ENCODE results near the gene SPEF2. TPM values are rescaled to one million over a fixed set of nuclear protein-coding genes. Genes with fewer than 3 reads are reported as not detected.
A peak's percentile ranks its signal among the peaks of the same experiment; 100 is the strongest.

The SPEF2 gene
- total RNA-seq, 1 experiment from 2014 or later: 0.15 TPM

DNA sequence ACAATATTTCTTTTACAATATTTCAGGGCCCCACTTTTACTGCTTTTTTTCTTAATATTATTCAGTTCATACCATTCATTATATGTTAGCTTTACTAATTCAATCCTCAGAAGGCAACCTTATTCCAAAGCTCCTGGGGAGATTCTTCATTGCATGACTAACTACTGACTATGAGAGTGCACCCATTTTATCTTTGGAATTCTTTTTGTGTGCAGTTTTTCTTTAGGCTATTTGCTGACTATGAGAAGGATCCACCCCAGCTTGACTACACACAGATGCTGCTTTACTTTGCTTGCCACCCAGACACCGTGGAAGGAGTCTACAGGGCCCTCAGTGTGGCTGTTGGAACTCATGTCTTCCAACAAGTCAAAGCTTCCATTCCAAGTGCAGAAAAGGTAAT is 182.1 kb downstream of the SPEF2 start:
- H3K4me1 Mint-ChIP-seq: peaks cover 14% of the 10 kb centered on the region
- no peaks in the 10 kb centered on the region for H3K9me3 Mint-ChIP-seq
- H3K27ac Mint-ChIP-seq: no peak overlapping the region
- no peaks in the 10 kb centered on the region for H3K36me3 Mint-ChIP-seq
- CTCF ChIA-PET: no interaction called here
- H3K27me3 Mint-ChIP-seq (ENCODE audit: low read depth): peaks cover 3% of the 10 kb centered on the region; the same call in 1 of the 2 replicates
- no peak overlapping the region for H3K4me3 Mint-ChIP-seq
- DNase-seq (ENCODE audit: low spot score) (no peak), ATAC-seq (no peak)
- POLR2A ChIA-PET: no interaction called here
- TF ChIP-seq SMAD3 (CRISPR knock-in tag; IDR thresholded peaks at IDR 0.05; ENCODE audit: borderline replicate concordance): no peak
- TF ChIP-seq GTF2I (CRISPR knock-in tag; conservative IDR thresholded peaks at IDR 0.05): no peak
- no peak for TF ChIP-seq ZNF263 (CRISPR knock-in tag; IDR thresholded peaks at IDR 0.05; ENCODE audit: low read depth)
- no peak for TF ChIP-seq MYBL2 (CRISPR knock-in tag; IDR thresholded peaks at IDR 0.05)
- no peak for TF ChIP-seq RORB (CRISPR knock-in tag; IDR thresholded peaks at IDR 0.05)
- no peak for TF ChIP-seq GABPB1 (CRISPR knock-in tag; IDR thresholded peaks at IDR 0.05)
- TF ChIP-seq NFATC4 (CRISPR knock-in tag; IDR thresholded peaks at IDR 0.05): no peak
- TF ChIP-seq FOXK1 (CRISPR knock-in tag; IDR thresholded peaks at IDR 0.05): no peak
- TF ChIP-seq EMX1 (CRISPR knock-in tag; IDR thresholded peaks at IDR 0.05): no peak
- no peak for TF ChIP-seq TCF7 (CRISPR knock-in tag; IDR thresholded peaks at IDR 0.05; ENCODE audit: low read depth)
- TF ChIP-seq, protein P1, sequence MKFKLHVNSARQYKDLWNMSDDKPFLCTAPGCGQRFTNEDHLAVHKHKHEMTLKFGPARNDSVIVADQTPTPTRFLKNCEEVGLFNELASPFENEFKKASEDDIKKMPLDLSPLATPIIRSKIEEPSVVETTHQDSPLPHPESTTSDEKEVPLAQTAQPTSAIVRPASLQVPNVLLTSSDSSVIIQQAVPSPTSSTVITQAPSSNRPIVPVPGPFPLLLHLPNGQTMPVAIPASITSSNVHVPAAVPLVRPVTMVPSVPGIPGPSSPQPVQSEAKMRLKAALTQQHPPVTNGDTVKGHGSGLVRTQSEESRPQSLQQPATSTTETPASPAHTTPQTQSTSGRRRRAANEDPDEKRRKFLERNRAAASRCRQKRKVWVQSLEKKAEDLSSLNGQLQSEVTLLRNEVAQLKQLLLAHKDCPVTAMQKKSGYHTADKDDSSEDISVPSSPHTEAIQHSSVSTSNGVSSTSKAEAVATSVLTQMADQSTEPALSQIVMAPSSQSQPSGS (CRISPR knock-in tag; IDR thresholded peaks at IDR 0.05; ENCODE audit: borderline replicate concordance, low read depth): no peak
- TF ChIP-seq KAT7 (CRISPR knock-in tag; IDR thresholded peaks at IDR 0.05; ENCODE audit: borderline replicate concordance): no peak
- no peak for TF ChIP-seq ZNF671 (CRISPR knock-in tag; IDR thresholded peaks at IDR 0.05)
- no peak for TF ChIP-seq NFE2L1 (CRISPR knock-in tag; IDR thresholded peaks at IDR 0.05)

- CTCF ChIA-PET: interaction anchor here (1.5 kb wide), 1 partner anchor 23 kb away, joined by 3 read pairs; no protein-coding TSS in a partner anchor
Measured at GRCh38 chr5:35803191-35803651, 185.6 kb downstream of the SPEF2 start.

DNA sequence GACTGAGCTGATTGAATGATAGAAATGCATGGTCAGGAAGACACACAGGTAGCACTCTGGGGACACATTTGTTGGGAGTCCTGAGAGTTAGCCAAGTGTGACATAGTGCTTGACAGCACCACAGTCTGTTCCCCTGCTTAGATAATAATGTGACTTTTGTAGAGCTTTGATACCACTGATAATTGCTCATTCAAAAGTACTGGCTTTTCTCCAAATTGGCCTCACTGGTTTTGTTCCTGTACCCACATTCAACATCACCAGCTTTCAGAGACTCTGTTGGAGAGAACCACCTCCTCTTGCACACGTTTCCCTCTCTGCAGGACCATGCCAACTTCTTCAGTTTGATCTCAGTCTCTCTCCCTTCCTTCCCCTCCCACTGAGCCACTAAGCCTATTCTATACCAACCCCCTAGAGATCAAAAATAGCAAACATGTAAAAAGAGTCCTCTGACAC is 186.6 kb downstream of the SPEF2 start:
- no peaks in the 10 kb centered on the region for H3K36me3 Mint-ChIP-seq
- H3K27ac Mint-ChIP-seq: no peak overlapping the region
- no peak overlapping the region for H3K4me3 Mint-ChIP-seq
- H3K9me3 Mint-ChIP-seq: no peaks in the 10 kb centered on the region
- DNase-seq (ENCODE audit: low spot score) (no peak), ATAC-seq (no peak)
- POLR2A ChIA-PET: no interaction called here
- peaks cover 7% of the 10 kb centered on the region for H3K27me3 Mint-ChIP-seq (ENCODE audit: low read depth)
- 0 out of 2 replicates have a peak, but pooled peaks cover 4% of the 10 kb centered on the region for H3K4me1 Mint-ChIP-seq
- CTCF ChIA-PET: interaction anchor here (0.6 to 1.5 kb wide), 2 partner anchors 24 to 121 kb away, joined by 3 to 4 read pairs; no protein-coding TSS in a partner anchor
- TF ChIP-seq ZBTB21 (CRISPR knock-in tag; IDR thresholded peaks at IDR 0.05; ENCODE audit: borderline replicate concordance): no peak
- no peak for TF ChIP-seq ZNF232 (CRISPR knock-in tag; IDR thresholded peaks at IDR 0.05)
- no peak for TF ChIP-seq ZNF138 (CRISPR knock-in tag; conservative IDR thresholded peaks at IDR 0.05)
- TF ChIP-seq SOX15 (CRISPR knock-in tag; IDR thresholded peaks at IDR 0.05): no peak
- TF ChIP-seq JAZF1 (CRISPR knock-in tag; IDR thresholded peaks at IDR 0.05): no peak
- no peak for TF ChIP-seq ESRRA (CRISPR knock-in tag; IDR thresholded peaks at IDR 0.05; ENCODE audit: borderline replicate concordance)
- TF ChIP-seq, protein P2, sequence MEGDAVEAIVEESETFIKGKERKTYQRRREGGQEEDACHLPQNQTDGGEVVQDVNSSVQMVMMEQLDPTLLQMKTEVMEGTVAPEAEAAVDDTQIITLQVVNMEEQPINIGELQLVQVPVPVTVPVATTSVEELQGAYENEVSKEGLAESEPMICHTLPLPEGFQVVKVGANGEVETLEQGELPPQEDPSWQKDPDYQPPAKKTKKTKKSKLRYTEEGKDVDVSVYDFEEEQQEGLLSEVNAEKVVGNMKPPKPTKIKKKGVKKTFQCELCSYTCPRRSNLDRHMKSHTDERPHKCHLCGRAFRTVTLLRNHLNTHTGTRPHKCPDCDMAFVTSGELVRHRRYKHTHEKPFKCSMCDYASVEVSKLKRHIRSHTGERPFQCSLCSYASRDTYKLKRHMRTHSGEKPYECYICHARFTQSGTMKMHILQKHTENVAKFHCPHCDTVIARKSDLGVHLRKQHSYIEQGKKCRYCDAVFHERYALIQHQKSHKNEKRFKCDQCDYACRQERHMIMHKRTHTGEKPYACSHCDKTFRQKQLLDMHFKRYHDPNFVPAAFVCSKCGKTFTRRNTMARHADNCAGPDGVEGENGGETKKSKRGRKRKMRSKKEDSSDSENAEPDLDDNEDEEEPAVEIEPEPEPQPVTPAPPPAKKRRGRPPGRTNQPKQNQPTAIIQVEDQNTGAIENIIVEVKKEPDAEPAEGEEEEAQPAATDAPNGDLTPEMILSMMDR (IDR thresholded peaks at IDR 0.05): no peak
- no peak for TF ChIP-seq ZNF416 (CRISPR knock-in tag; IDR thresholded peaks at IDR 0.05)
- no peak for TF ChIP-seq FOXK1 (CRISPR knock-in tag; IDR thresholded peaks at IDR 0.05)
- TF ChIP-seq HMGA2 (CRISPR knock-in tag; IDR thresholded peaks at IDR 0.05): no peak
- TF ChIP-seq NR1H2 (CRISPR knock-in tag; IDR thresholded peaks at IDR 0.05): no peak
- TF ChIP-seq, protein P3, sequence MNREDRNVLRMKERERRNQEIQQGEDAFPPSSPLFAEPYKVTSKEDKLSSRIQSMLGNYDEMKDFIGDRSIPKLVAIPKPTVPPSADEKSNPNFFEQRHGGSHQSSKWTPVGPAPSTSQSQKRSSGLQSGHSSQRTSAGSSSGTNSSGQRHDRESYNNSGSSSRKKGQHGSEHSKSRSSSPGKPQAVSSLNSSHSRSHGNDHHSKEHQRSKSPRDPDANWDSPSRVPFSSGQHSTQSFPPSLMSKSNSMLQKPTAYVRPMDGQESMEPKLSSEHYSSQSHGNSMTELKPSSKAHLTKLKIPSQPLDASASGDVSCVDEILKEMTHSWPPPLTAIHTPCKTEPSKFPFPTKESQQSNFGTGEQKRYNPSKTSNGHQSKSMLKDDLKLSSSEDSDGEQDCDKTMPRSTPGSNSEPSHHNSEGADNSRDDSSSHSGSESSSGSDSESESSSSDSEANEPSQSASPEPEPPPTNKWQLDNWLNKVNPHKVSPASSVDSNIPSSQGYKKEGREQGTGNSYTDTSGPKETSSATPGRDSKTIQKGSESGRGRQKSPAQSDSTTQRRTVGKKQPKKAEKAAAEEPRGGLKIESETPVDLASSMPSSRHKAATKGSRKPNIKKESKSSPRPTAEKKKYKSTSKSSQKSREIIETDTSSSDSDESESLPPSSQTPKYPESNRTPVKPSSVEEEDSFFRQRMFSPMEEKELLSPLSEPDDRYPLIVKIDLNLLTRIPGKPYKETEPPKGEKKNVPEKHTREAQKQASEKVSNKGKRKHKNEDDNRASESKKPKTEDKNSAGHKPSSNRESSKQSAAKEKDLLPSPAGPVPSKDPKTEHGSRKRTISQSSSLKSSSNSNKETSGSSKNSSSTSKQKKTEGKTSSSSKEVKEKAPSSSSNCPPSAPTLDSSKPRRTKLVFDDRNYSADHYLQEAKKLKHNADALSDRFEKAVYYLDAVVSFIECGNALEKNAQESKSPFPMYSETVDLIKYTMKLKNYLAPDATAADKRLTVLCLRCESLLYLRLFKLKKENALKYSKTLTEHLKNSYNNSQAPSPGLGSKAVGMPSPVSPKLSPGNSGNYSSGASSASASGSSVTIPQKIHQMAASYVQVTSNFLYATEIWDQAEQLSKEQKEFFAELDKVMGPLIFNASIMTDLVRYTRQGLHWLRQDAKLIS (CRISPR knock-in tag; IDR thresholded peaks at IDR 0.05; ENCODE audit: borderline replicate concordance): no peak

More at GRCh38 chr5:35803191-35803651, 185.6 kb downstream of the SPEF2 start:
- Mint-ChIP-seq H3K4me3 (no peak overlapping the region), H3K36me3 (no peaks in the 10 kb centered on the region), H3K4me1 (0 out of 2 replicates have a peak, but pooled peaks cover 5% of the 10 kb centered on the region), H3K9me3 (no peaks in the 10 kb centered on the region), H3K27me3 (ENCODE audit: low read depth) (peaks cover 7% of the 10 kb centered on the region), H3K27ac (no peak overlapping the region)
- ATAC-seq: peak; percentile 93
- POLR2A ChIA-PET: no interaction called here
- TF ChIP-seq ELF4 (CRISPR knock-in tag; IDR thresholded peaks at IDR 0.05; ENCODE audit: low read depth) (no peak), FOXP1 (CRISPR knock-in tag; IDR thresholded peaks at IDR 0.05; ENCODE audit: borderline replicate concordance) (no peak), TEAD4 (CRISPR knock-in tag; IDR thresholded peaks at IDR 0.05) (no peak), ZBTB21 (CRISPR knock-in tag; IDR thresholded peaks at IDR 0.05; ENCODE audit: borderline replicate concordance) (no peak), ESRRA (CRISPR knock-in tag; IDR thresholded peaks at IDR 0.05; ENCODE audit: borderline replicate concordance) (no peak), SMAD3 (CRISPR knock-in tag; IDR thresholded peaks at IDR 0.05; ENCODE audit: borderline replicate concordance) (no peak), CREB1 (CRISPR knock-in tag; IDR thresholded peaks at IDR 0.05) (no peak), FOXJ3 (CRISPR knock-in tag; IDR thresholded peaks at IDR 0.05; ENCODE audit: borderline replicate concordance) (no peak), JUN (CRISPR knock-in tag; IDR thresholded peaks at IDR 0.05) (no peak)
- DNase-seq (ENCODE audit: low spot score): peak; percentile 26
